ENCODE measurements around the gene LRRC38. TPM values are rescaled to one million over a fixed set of nuclear protein-coding genes. Genes with fewer than 3 reads are reported as not detected.
A peak's percentile ranks its signal among the peaks of the same experiment; 100 is the strongest.

LRRC38 gene
- total RNA-seq, 2 donors from 2014 or later: 0.46 to 0.51 TPM

- H3K9me3 Mint-ChIP-seq: no peaks in the 10 kb centered on the region
- no peak overlapping the region for H3K4me3 Mint-ChIP-seq
- no peak overlapping the region for H3K27ac Mint-ChIP-seq
- peaks cover 2% of the 10 kb centered on the region for H3K4me1 Mint-ChIP-seq
- TF ChIP-seq CTCF (conservative IDR thresholded peaks at IDR 0.05): no peak
- Histone ChIP-seq H3K9ac (ENCODE audit: extremely low read depth, low read length, poor library complexity, severe bottlenecking) (no peak overlapping the region), H3K4me3 (ENCODE audit: low read length) (no peak overlapping the region), H3K9me3 (ENCODE audit: control insufficient read depth, low read length) (no peaks in the 10 kb centered on the region), H3K4me1 (ENCODE audit: control insufficient read depth, insufficient read depth, low read length) (peaks cover 4% of the 10 kb centered on the region), H3K27me3 (ENCODE audit: control insufficient read depth, insufficient read depth, low read length, poor library complexity, severe bottlenecking) (no peaks in the 10 kb centered on the region), H3K36me3 (ENCODE audit: control insufficient read depth, insufficient read depth, low read length) (no peaks in the 10 kb centered on the region), H3K27ac (ENCODE audit: low read depth, low read length) (no peak overlapping the region)
- 71 to 80% methylated on average over 3 of the region's 3 CpGs for WGBS, 2 experiments (ENCODE audit: insufficient coverage in 1 of 2, insufficient read length in 1 of 2)
- peaks cover 11% of the 10 kb centered on the region for H3K27me3 Mint-ChIP-seq (ENCODE audit: insufficient read depth)
- H3K36me3 Mint-ChIP-seq (ENCODE audit: low read depth): no peaks in the 10 kb centered on the region
- DNase-seq: peak; percentile 18
Measured at GRCh38 chr1:13546791-13547190, 33.0 kb upstream of the LRRC38 start.

- H3K4me1 ChIP-seq (ENCODE audit: control insufficient read depth, insufficient read depth, low read length): no peaks in the 10 kb centered on the region
- no peaks in the 10 kb centered on the region for H3K36me3 Mint-ChIP-seq (ENCODE audit: low read depth)
- WGBS, 2 experiments (ENCODE audit: insufficient coverage in 1 of 2, insufficient read length in 1 of 2): 86 to 90% methylated on average over 5 of the region's 5 CpGs
- no peak overlapping the region for H3K27ac Mint-ChIP-seq
- H3K9me3 ChIP-seq (ENCODE audit: control insufficient read depth, low read length): no peaks in the 10 kb centered on the region
- no peak for TF ChIP-seq CTCF (conservative IDR thresholded peaks at IDR 0.05)
- H3K9me3 Mint-ChIP-seq: no peaks in the 10 kb centered on the region
- no peak overlapping the region for H3K4me3 ChIP-seq (ENCODE audit: low read length)
- DNase-seq: no peak
- no peak overlapping the region for H3K27ac ChIP-seq (ENCODE audit: low read depth, low read length)
- peaks cover 14% of the 10 kb centered on the region for H3K27me3 Mint-ChIP-seq (ENCODE audit: insufficient read depth)
- H3K4me1 Mint-ChIP-seq: no peaks in the 10 kb centered on the region
- no peak overlapping the region for H3K4me3 Mint-ChIP-seq
- no peaks in the 10 kb centered on the region for H3K27me3 ChIP-seq (ENCODE audit: control insufficient read depth, insufficient read depth, low read length, poor library complexity, severe bottlenecking)
- H3K9ac ChIP-seq (ENCODE audit: extremely low read depth, low read length, poor library complexity, severe bottlenecking): no peak overlapping the region
- H3K36me3 ChIP-seq (ENCODE audit: control insufficient read depth, insufficient read depth, low read length): no peaks in the 10 kb centered on the region
Measured at GRCh38 chr1:13544221-13544556, 30.4 kb upstream of the LRRC38 start.

- no peak overlapping the region for H3K27ac Mint-ChIP-seq
- H3K27me3 Mint-ChIP-seq (ENCODE audit: insufficient read depth): peaks cover 14% of the 10 kb centered on the region
Measured at GRCh38 chr1:13543451-13544220, 29.8 kb upstream of the LRRC38 start.

More at GRCh38 chr1:13543451-13544220, 29.8 kb upstream of the LRRC38 start:
- H3K4me1 ChIP-seq (ENCODE audit: control insufficient read depth, insufficient read depth, low read length): no peaks in the 10 kb centered on the region
- H3K9ac ChIP-seq (ENCODE audit: extremely low read depth, low read length, poor library complexity, severe bottlenecking): no peak overlapping the region
- no peaks in the 10 kb centered on the region for H3K36me3 ChIP-seq (ENCODE audit: control insufficient read depth, insufficient read depth, low read length)
- no peak overlapping the region for H3K4me3 ChIP-seq (ENCODE audit: low read length)
- Mint-ChIP-seq H3K36me3 (ENCODE audit: low read depth) (no peaks in the 10 kb centered on the region), H3K4me1 (no peaks in the 10 kb centered on the region), H3K4me3 (no peak overlapping the region), H3K9me3 (no peaks in the 10 kb centered on the region)
- peak overlapping the region; percentile 53 for H3K27ac ChIP-seq (ENCODE audit: low read depth, low read length)
- peak; percentile 57 for DNase-seq
- H3K9me3 ChIP-seq (ENCODE audit: control insufficient read depth, low read length): no peaks in the 10 kb centered on the region
- H3K27me3 ChIP-seq (ENCODE audit: control insufficient read depth, insufficient read depth, low read length, poor library complexity, severe bottlenecking): no peaks in the 10 kb centered on the region
- 76 to 87% methylated on average over 12 to 20 of the region's 20 CpGs for WGBS, 2 experiments (ENCODE audit: insufficient coverage in 1 of 2, insufficient read length in 1 of 2)
- no peak for TF ChIP-seq CTCF (conservative IDR thresholded peaks at IDR 0.05)
